Measurements from ENCODE around the gene UBALD1.

- TF ChIP-seq ZNF165 (CRISPR knock-in tag; IDR thresholded peaks at IDR 0.05; ENCODE audit: borderline replicate concordance): no peak
- no peak for TF ChIP-seq POLR2A (conservative IDR thresholded peaks at IDR 0.05)
- no peak for TF ChIP-seq GTF2F1 (IDR thresholded peaks at IDR 0.05; ENCODE audit: low read depth, low read length)
- TF ChIP-seq ZNF24 (IDR thresholded peaks at IDR 0.05): no peak
- TF ChIP-seq CTCF (IDR thresholded peaks at IDR 0.05 in 2 of 3, conservative IDR thresholded peaks at IDR 0.05 in 1 of 3; ENCODE audit: insufficient read depth in 2 of 3, low read depth in 1 of 3, low read length in 3 of 3): no peak
- TF ChIP-seq TFAP4 (CRISPR knock-in tag; IDR thresholded peaks at IDR 0.05; ENCODE audit: borderline replicate concordance): no peak
Measured at GRCh38 chr16:4588961-4589360, 25.7 kb downstream of the UBALD1 start.
